CD14-positive monocyte (primary cell): ENCODE measurements around the gene AKAP6. TPM values are rescaled to one million over a fixed set of nuclear protein-coding genes. Genes with fewer than 3 reads are reported as not detected.

Source experiments
- DNase-seq, 3 donors: peaks; one replicate each; pipeline ENCODE4 v3.0.0-alpha.2; 2011 to 2022
- H2AFZ ChIP-seq: 2 replicates; pipeline ENCODE4 v1.6.0; 2012; ENCODE audit warnings: mild to moderate bottlenecking, low read depth, low read length, inconsistent platforms; ENCODE audit not compliant: insufficient read depth, poor library complexity, severe bottlenecking
- H3K27ac ChIP-seq, 2 donors: 1 replicate in 1 of 2; 2 replicates in 1 of 2; pipeline ENCODE4 v1.5.1; 2012 to 2013; ENCODE audit warnings: low read length in 2 of 2, control low read depth in 1 of 2, inconsistent platforms in 1 of 2, low read depth in 1 of 2, mild to moderate bottlenecking in 1 of 2
- H3K27me3 ChIP-seq, 2 donors: one replicate each; pipeline versions ENCODE4 v1.6.0 to v1.6.1; 2011 to 2013; ENCODE audit warnings: low read length in 2 of 2; ENCODE audit not compliant: control insufficient read depth in 2 of 2, insufficient read depth in 2 of 2
- H3K36me3 ChIP-seq, 2 donors: replicated peaks in 1 of 2; 1 replicate in 1 of 2; 2 replicates in 1 of 2; pipeline versions ENCODE4 v1.5.1 to v1.6.1; 2012 to 2013; ENCODE audit warnings: low read length in 2 of 2, control low read depth in 1 of 2, inconsistent platforms in 1 of 2, mild to moderate bottlenecking in 1 of 2; ENCODE audit not compliant: insufficient read depth in 2 of 2, control insufficient read depth in 1 of 2
- H3K4me1 ChIP-seq, 2 donors: 1 replicate in 1 of 2; 2 replicates in 1 of 2; pipeline versions ENCODE4 v1.5.1 to v1.6.1; 2012 to 2013; ENCODE audit warnings: low read length in 2 of 2, control low read depth in 1 of 2, inconsistent platforms in 1 of 2, mild to moderate bottlenecking in 1 of 2, moderate library complexity in 1 of 2; ENCODE audit not compliant: insufficient read depth in 2 of 2, control insufficient read depth in 1 of 2
- H3K4me2 ChIP-seq: replicated peaks from 2 replicates; pipeline ENCODE3; 2012; ENCODE audit warnings: low read length, moderate library complexity, mild to moderate bottlenecking; ENCODE audit not compliant: poor library complexity, severe bottlenecking; ENCODE audit errors: extremely low read depth
- H3K4me3 ChIP-seq, 3 experiments: fragments of 200-600 bp in 1 of 3; sonication (generic) in 1 of 3; replicated peaks in 1 of 3; 1 replicate in 2 of 3; 2 replicates in 1 of 3; pipeline ENCODE4 v1.5.1; 2011 to 2013; ENCODE audit warnings: low read length in 3 of 3, mild to moderate bottlenecking in 3 of 3, control low read depth in 2 of 3, low read depth in 2 of 3, inconsistent platforms in 1 of 3, moderate library complexity in 1 of 3
- H3K79me2 ChIP-seq: 2 replicates; pipeline ENCODE4 v1.6.0; 2012; ENCODE audit warnings: mild to moderate bottlenecking, control low read depth, inconsistent platforms, low read length, moderate library complexity; ENCODE audit not compliant: insufficient read depth
- H3K9ac ChIP-seq: 2 replicates; pipeline ENCODE4 v1.6.0; 2017; ENCODE audit warnings: low read length, mild to moderate bottlenecking; ENCODE audit not compliant: insufficient read depth, poor library complexity, severe bottlenecking
- H3K9me3 ChIP-seq, 2 donors: replicated peaks in 1 of 2; 1 replicate in 1 of 2; 2 replicates in 1 of 2; pipeline versions ENCODE4 v1.5.1 to v1.6.1; 2012 to 2013; ENCODE audit warnings: low read length in 2 of 2, control low read depth in 1 of 2; ENCODE audit not compliant: control insufficient read depth in 1 of 2, insufficient read depth in 1 of 2
- H4K20me1 ChIP-seq: 2 replicates; pipeline ENCODE4 v1.6.0; 2012; ENCODE audit warnings: mild to moderate bottlenecking, low read length, control low read depth, moderate library complexity; ENCODE audit not compliant: insufficient read depth
- H3K27ac Mint-ChIP-seq, 7 donors: one replicate each; pipeline ENCODE4 v1.8.0; 2020; ENCODE audit warnings: mild to moderate bottlenecking in 7 of 7, mixed read lengths in 7 of 7, moderate library complexity in 6 of 7, inconsistent platforms in 2 of 7
- H3K27me3 Mint-ChIP-seq, 3 donors: one replicate each; pipeline ENCODE4 v1.8.0; 2021 to 2022; ENCODE audit warnings: low read depth in 3 of 3, mild to moderate bottlenecking in 3 of 3, mixed read lengths in 3 of 3, moderate library complexity in 3 of 3, inconsistent platforms in 1 of 3
- H3K36me3 Mint-ChIP-seq, 2 donors: one replicate each; pipeline ENCODE4 v1.8.0; 2020; ENCODE audit warnings: mixed read lengths in 2 of 2, inconsistent platforms in 1 of 2, mild to moderate bottlenecking in 1 of 2
- H3K4me1 Mint-ChIP-seq: one replicate; pipeline ENCODE4 v1.8.0; 2020; ENCODE audit warnings: mild to moderate bottlenecking, mixed read lengths
- H3K4me3 Mint-ChIP-seq, 2 donors: one replicate each; pipeline ENCODE4 v1.8.0; 2020; ENCODE audit warnings: mild to moderate bottlenecking in 2 of 2, mixed read lengths in 2 of 2, moderate library complexity in 1 of 2
- H3K9me3 Mint-ChIP-seq, 7 donors: one replicate each; pipeline ENCODE4 v1.8.0; 2020 to 2022; ENCODE audit warnings: mixed read lengths in 7 of 7, mild to moderate bottlenecking in 6 of 7, moderate library complexity in 6 of 7, inconsistent platforms in 2 of 7
- WGBS: methylation state at CpG from one replicate; pipeline ENCODE4 v1.1.5; 2013; ENCODE audit warnings: missing lambda C conversion rate; ENCODE audit not compliant: insufficient coverage; 5-methylcytosine and 5-hydroxymethylcytosine counted together
- intact Hi-C, 2 donors: fragments of 100-400 bp; cut with micrococcal nuclease; formaldehyde crosslinking; loops; one replicate each; pipeline versions ENCODE4 v1.15.0 to v1.15.1; 2023
- polyA plus RNA-seq, 3 donors: library from polyadenylated mRNA; depleted of rRNA in 1 of 3; unstranded in 2 of 3; stranded (reverse) in 1 of 3; fragments of 300-500 nt in 2 of 3; fragments of >200 nt in 1 of 3; fragmentation: Illumina TruSeq in 2 of 3; gene quantifications; 1 replicate in 2 of 3; 2 replicates in 1 of 3; pipeline ENCODE4 v1.2.3, GENCODE V29; 2012 to 2021
- TF ChIP-seq, protein P1 (sequence below): fragments of 200-600 bp; IDR thresholded peaks from one replicate; pipeline ENCODE4 v1.8.0; 2022; ENCODE audit warnings: antibody characterized with exemption, mild to moderate bottlenecking

Gene AKAP6
- polyA plus RNA-seq, 3 donors, result not detected

GRCh38 chr14:32683679-32684078 is 354.6 kb downstream of the AKAP6 start:
- DNase-seq, result peak; percentile 1 to 15 (median 8)
- peaks cover 9 to 11% of the 10 kb centered on the region in 2 donors for H3K4me1 ChIP-seq
- H3K9ac ChIP-seq, result no peak overlapping the region
- peak overlapping the region; percentile 47 for H2AFZ ChIP-seq
- TF ChIP-seq, protein P1, sequence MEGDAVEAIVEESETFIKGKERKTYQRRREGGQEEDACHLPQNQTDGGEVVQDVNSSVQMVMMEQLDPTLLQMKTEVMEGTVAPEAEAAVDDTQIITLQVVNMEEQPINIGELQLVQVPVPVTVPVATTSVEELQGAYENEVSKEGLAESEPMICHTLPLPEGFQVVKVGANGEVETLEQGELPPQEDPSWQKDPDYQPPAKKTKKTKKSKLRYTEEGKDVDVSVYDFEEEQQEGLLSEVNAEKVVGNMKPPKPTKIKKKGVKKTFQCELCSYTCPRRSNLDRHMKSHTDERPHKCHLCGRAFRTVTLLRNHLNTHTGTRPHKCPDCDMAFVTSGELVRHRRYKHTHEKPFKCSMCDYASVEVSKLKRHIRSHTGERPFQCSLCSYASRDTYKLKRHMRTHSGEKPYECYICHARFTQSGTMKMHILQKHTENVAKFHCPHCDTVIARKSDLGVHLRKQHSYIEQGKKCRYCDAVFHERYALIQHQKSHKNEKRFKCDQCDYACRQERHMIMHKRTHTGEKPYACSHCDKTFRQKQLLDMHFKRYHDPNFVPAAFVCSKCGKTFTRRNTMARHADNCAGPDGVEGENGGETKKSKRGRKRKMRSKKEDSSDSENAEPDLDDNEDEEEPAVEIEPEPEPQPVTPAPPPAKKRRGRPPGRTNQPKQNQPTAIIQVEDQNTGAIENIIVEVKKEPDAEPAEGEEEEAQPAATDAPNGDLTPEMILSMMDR, result no peak
- H3K9me3 ChIP-seq, result no peaks in the 10 kb centered on the region
- Mint-ChIP-seq H3K4me3 (peak overlapping the region; percentile 83 to 90), H3K36me3 (no peaks in the 10 kb centered on the region), H3K4me1 (peaks cover 12% of the 10 kb centered on the region), H3K27me3 (peaks cover 0 to 10% (median 4%) of the 10 kb centered on the region in 3 donors), H3K27ac (peak overlapping the region in 3 of 7 donors; percentile 28 to 74 (median 28)), H3K9me3 (peaks cover 0 to 1% (median 0%) of the 10 kb centered on the region in 7 donors)
- H3K4me2 ChIP-seq, result peak overlapping the region; percentile 59
- H3K79me2 ChIP-seq, result no peaks in the 10 kb centered on the region
- H3K4me3 ChIP-seq, result peak overlapping the region in 2 of 3 experiments; percentile 29 to 54
- no peaks in the 10 kb centered on the region for H4K20me1 ChIP-seq
- intact Hi-C loops, result no loop called here
- peak overlapping the region in 1 of 2 donors; percentile 14 for H3K27ac ChIP-seq
- no peaks in the 10 kb centered on the region for H3K27me3 ChIP-seq
- H3K36me3 ChIP-seq, result no peaks in the 10 kb centered on the region
- WGBS, result 43% methylated on average over 1 of the region's 1 CpG

DNA sequence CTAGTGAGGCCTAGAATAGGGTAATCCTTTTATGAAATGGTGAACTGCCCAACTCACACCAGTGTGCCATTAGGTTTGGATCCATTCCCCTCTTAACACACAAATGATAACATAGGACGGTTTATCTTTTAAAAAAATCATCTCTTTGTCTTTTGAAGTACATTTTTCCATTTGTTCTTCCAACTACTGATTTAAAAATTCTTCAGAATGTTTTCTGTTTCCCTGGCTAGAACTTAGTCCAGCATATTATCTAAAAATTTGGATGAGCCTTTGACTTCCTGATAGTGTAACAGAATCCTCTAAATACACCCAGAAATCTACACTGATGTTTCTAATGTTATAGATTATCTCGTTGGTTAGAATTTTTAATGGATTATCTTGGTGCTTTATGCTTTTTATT is 359.8 kb downstream of the AKAP6 start:
- Mint-ChIP-seq H3K9me3 (peaks cover 0 to 3% (median 0%) of the 10 kb centered on the region in 7 donors), H3K27ac (no peak overlapping the region), H3K4me3 (no peak overlapping the region), H3K4me1 (peaks cover under 1% of the 10 kb centered on the region), H3K36me3 (no peaks in the 10 kb centered on the region), H3K27me3 (peaks cover 0 to 5% (median 2%) of the 10 kb centered on the region in 3 donors)
- TF ChIP-seq, protein P1, result no peak
- Histone ChIP-seq H3K4me3 (no peak overlapping the region), H4K20me1 (no peaks in the 10 kb centered on the region), H3K36me3 (no peaks in the 10 kb centered on the region), H3K79me2 (no peaks in the 10 kb centered on the region), H3K9me3 (no peaks in the 10 kb centered on the region), H3K9ac (no peak overlapping the region), H3K4me1 (peaks cover 2% of the 10 kb centered on the region in 2 donors), H2AFZ (no peak overlapping the region), H3K27me3 (no peaks in the 10 kb centered on the region), H3K4me2 (no peak overlapping the region), H3K27ac (no peak overlapping the region)
- no peak for DNase-seq
- 100% methylated on average over 1 of the region's 2 CpGs for WGBS
- intact Hi-C loops, result no loop called here
